GM04504 (cell line): ENCODE results near the gene TLR7.

Source experiments
- DNase-seq: peaks from one replicate; pipeline ENCODE4 v3.0.0-alpha.2; 2012; ENCODE audit warnings: low read depth

TLR7 gene

DNA sequence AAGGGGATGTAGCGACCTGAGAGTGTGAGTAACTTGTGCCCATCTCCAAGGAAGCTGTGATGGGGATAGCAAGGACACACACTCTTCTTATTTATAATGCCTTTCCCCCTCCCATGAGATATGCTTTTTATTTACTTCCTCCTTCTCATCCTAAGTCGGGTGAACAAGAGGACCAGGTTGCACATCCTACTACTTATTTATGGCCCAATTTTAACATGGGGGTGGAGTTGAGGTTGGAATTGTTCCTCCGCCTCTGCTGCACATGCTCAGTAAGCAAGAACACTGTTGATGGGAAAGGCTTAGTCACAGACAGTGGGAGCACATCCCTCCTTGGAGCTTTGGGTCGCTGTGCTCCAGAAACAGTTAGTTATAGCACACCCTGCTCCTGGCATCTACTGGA is 24.3 kb downstream of the TLR7 start:
- no peak for DNase-seq

DNA sequence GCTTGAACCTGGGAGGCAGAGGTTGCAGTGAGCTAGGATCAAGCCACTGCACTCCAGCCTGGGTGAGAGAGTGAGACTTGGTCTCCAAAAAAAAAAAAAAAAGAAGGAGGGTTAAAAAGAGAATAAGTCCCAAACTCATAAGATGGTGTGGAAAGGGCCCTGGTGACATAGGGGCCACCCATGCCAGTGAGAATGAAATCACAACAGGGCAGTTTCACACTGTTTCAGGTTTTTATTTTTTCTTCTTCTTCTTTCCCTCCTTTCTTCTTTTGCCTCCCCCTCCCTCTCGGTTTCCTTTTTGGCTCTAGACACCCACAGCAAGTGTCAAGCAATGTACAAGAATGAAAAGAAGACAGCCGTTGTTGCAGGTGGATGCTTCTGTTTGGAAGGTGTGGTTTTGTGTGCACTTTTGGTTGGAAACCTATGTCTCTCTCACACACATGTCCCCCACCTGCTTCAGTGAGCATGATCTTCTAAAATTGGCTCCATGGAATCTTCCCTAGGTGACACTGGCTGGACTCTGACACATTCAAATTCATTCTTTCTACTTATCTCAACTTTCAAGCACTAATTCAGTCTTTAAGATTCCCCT is 25.1 kb downstream of the TLR7 start:
- DNase-seq, result no peak

DNA sequence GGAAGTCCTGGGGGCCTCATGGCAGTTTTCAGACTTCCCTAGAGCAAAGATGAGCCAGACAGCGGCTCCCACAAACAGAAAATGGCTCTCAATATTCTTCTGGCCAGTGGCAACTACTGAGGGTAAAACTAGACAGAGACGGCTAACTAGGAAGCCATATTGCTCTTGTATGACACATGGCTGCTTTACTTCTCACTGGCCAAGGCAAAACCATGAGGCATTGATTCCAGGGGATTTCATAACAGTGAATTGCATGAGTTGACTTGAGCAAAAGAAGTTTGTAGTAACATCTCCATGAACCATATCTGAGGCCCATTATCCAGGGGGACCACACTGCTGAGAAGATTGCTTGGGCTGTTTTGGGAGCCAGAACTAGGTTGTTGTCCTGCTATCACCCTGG is 25.8 kb downstream of the TLR7 start:
- DNase-seq, result no peak

DNA sequence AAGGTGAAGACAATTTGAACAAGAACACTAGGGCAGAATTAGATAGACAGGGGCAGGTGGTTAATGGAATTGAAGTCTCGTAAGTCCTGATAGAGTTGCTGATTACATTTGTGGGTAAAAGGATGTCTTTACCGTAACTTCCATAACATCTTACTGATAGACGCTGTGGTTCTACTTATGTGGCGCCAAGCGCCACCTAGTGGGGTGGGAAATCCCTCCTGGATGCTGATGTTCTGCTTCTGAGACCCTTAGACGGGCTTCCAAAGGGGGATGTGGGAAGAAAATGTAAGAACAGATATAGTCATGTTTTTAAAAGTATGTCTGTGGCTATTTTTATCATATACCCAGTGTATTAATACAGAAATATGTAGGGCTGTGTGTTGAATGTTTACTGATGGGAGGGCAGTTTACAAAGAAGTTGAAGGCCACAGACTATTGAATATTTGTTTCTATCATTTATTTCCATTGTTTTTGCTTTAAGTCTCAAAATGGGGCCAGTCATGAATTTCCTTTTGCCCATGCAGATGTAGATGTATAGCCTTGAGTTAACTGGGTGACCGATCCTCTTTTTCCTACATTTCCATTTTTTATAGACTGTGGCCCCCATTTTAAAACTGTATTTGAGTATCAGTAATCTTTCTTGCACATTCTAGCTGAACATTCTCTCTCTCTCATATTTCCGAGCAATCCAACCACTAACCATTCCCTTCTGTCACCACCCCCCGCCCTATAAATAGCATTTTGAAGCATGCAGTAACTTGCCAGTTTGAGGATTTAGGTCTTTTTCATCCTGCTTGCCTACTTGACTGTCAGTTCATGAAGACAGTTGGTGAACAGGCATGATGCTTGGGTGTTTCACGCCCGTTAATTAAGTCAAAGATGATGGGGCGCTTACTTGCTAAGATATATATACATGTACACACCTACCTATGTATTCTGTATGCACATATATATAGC is 27.5 kb downstream of the TLR7 start:
- DNase-seq, result no peak

DNA sequence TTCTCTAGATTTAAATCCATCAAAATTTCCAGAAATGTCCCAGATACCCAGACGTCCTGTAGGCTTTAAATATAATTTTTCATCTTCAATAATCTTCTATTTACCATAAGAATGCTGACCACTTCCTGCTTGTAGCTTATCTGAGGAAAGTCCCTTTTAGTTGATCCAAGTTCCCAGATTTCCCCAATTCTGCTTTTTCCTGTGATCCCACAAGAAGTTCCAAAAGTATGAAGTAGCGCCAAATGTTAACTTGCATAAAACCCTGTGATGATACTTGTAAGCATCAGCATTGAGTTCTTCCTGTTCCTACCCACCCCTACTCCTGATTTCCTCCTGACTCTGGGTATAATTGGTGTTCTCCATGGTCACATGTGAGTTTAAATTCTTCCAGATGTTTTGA is 29.0 kb downstream of the TLR7 start:
- DNase-seq, result no peak

GRCh38 chrX:12896935-12897334 is 30.1 kb downstream of the TLR7 start:
- DNase-seq, result no peak

GRCh38 chrX:12898073-12898472 is 31.2 kb downstream of the TLR7 start:
- no peak for DNase-seq

- DNase-seq, result no peak
Measured at GRCh38 chrX:12899506-12899905, 32.6 kb downstream of the TLR7 start.

DNA sequence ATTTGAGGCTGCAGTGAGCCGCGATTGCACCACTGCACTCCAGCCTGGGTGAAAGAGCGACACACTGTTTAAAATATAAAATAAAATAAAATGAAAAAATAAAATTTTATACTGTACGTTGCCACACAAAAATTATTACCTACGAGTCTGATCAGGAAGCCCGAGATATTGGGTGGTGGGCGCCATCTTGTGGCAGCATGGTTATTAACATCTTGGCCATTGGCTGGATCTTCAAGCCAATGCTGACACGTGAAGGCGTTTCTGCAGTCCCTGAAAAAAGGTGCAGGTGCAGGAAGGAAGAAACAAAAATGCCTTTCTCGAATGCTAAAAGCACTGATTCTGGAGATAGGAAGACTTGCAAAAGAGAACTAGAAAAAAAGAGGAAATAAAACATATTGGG is 34.6 kb downstream of the TLR7 start:
- peak; percentile 7 for DNase-seq

GRCh38 chrX:12903646-12904045 is 36.8 kb downstream of the TLR7 start:
- DNase-seq, result peak; percentile 35

DNA sequence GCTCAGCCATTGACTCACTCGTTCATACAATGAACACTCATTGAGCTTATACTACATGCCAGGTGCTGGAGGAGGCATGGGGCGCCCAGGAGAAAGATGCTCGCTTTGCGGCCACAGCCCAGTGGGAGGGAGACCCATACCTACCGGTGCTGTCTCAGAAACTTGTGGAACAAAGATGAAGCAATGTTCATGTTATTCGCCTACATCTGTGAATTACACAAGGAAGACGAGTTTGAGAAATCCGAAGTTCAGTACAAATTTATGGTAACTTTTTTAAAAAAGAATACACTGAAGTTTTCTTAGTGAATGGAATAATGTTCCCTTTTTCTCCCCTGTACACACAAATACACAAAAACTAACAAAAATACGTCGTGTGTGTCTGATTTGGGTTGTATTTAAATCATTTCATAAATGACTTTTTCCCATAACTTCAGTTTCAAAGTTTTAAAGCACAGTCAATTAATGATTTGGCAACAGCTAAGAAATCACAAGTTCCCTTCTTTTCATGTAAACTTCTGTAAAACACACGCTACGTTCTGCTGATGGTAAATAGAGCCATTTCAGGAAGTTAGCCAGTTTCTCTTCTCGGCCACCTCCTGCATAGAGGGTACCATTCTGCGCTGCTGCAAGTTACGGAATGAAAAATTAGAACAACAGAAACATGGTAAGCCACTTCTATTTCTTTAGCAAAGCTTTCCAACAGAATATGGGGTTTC is 39.3 kb downstream of the TLR7 start, which contains the start of gene TLR8:
TSS of gene TLR8 (plus strand) at position 575 of the 716 bp plus-strand sequence. CDS start at position 662, 87 bp downstream.
- DNase-seq, result no peak

- no peak for DNase-seq
Measured at GRCh38 chrX:12910423-12911121, 43.7 kb downstream of the TLR7 start.

DNA sequence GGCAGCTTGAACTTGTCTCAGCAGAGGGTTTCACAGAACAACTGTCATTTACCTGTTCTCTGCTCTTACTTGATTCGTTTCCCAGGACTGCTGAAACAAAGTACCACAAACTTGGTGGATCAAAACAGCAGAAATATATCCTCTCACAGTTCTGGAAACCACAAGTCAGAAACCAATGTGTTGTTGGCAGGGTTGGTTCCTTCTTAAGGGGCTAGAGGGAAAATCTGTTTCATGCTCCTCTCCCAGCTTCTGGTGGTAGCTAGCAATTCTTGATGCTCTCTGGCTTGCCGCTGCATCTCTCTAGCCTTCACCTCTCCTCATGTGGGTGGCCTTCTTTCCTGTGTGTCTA is 44.2 kb downstream of the TLR7 start:
- no peak for DNase-seq

- DNase-seq, result no peak
Measured at GRCh38 chrX:12912791-12913482, 46.1 kb downstream of the TLR7 start.

- DNase-seq, result no peak
Measured at GRCh38 chrX:12917753-12918152, 50.9 kb downstream of the TLR7 start.

GRCh38 chrX:12919051-12919450 is 52.2 kb downstream of the TLR7 start:
- no peak for DNase-seq

DNA sequence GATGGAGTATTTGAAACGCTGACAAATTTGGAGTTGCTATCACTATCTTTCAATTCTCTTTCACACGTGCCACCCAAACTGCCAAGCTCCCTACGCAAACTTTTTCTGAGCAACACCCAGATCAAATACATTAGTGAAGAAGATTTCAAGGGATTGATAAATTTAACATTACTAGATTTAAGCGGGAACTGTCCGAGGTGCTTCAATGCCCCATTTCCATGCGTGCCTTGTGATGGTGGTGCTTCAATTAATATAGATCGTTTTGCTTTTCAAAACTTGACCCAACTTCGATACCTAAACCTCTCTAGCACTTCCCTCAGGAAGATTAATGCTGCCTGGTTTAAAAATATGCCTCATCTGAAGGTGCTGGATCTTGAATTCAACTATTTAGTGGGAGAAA is 52.7 kb downstream of the TLR7 start:
- DNase-seq, result no peak

GRCh38 chrX:12920990-12921389 is 54.1 kb downstream of the TLR7 start:
- DNase-seq, result no peak

GRCh38 chrX:12921886-12922598 is 55.2 kb downstream of the TLR7 start:
- DNase-seq, result no peak

- no peak for DNase-seq
Measured at GRCh38 chrX:12922599-12922919, 55.7 kb downstream of the TLR7 start.

DNA sequence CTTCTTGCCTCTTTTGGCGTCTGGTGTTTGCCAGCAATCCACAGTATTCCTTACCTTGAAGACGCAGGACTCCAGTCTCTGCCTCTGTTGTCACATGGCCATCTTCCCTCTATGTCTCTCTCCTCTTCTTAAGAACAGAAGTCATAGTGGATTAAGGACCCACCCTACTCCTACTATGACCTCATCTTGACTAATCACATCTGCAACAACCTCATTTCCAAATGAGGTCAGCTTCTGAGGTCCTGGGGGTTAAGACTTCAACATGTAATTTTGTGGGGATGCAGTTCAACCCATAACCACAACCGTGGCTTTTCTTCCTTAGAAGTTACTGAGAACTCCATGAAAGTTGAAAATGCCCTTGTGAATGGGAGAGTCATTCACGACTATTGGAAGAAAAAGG is 62.8 kb downstream of the TLR7 start:
- no peak for DNase-seq
